Fibroblast of villous mesenchyme (primary cell): ENCODE results near the gene STRBP. TPM values are rescaled to one million over a fixed set of nuclear protein-coding genes. Genes with fewer than 3 reads are reported as not detected.

Experiments
- DNase-seq: peaks from one replicate; pipeline ENCODE4 v3.0.0-alpha.2; 2010; ENCODE audit warnings: low read depth
- H3K4me3 ChIP-seq: 2 replicates; pipeline ENCODE4 v1.5.1; 2011; ENCODE audit warnings: low read depth, mild to moderate bottlenecking, low read length
- CTCF ChIP-seq: IDR thresholded peaks from 2 replicates; pipeline ENCODE4 v1.5.1; 2012; ENCODE audit warnings: low read depth, mild to moderate bottlenecking, low read length; ENCODE audit not compliant: insufficient read depth
- total RNA-seq: library from RNA; depleted of rRNA; stranded (reverse); fragments of >200 nt; gene quantifications from 2 replicates; pipeline ENCODE4 v1.2.3, GENCODE V29; 2012

STRBP gene
- total RNA-seq, 1 donor: 4.3 TPM

- no peak for TF ChIP-seq CTCF
- H3K4me3 ChIP-seq: no peak overlapping the region
- DNase-seq: no peak
These were observed 33.5 kb downstream of the STRBP start for GRCh38 chr9:123234853-123235252.

DNA sequence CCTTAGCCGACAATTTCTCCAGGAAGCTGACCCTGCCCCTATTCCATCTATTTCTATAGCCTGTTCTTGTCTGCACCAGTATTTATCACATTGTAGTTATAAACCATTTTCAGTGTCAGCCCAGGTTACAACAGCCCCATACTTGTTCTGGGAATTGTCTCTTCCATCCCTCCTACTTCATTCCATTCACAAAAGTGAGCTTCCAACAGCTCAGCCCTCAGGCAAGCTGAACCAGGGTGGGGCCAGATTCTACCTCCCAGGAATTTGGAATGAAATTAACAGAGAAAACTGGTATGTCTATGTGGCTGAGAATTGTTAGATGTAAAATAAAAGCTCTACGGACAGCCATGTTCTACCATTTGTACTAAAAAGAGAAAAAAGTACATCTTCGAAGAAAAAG is 36.1 kb downstream of the STRBP start:
- H3K4me3 ChIP-seq: no peak overlapping the region
- TF ChIP-seq CTCF: no peak
- DNase-seq: no peak

DNA sequence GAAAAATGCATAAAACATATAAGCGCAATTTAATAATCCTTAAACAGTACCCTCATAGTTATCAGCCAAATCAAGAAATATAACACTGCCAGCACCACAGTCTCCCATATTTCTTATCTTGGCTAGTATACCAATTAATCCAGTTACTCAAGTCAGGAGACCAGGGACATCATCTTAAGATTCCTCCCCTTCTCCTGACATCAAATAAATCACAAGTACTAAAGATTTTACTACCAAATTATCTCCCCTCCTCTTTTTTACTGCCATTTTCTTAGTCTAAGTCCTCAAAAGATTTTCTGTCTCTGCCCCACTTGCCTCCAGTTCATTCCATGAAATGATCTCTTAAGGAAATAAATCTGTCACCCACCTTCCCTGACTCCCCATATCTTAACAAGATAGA is 37.0 kb downstream of the STRBP start:
- H3K4me3 ChIP-seq: no peak overlapping the region
- no peak for DNase-seq
- TF ChIP-seq CTCF: no peak

GRCh38 chr9:123228967-123229366 is 39.4 kb downstream of the STRBP start:
- TF ChIP-seq CTCF: no peak
- H3K4me3 ChIP-seq: no peak overlapping the region
- no peak for DNase-seq

DNA sequence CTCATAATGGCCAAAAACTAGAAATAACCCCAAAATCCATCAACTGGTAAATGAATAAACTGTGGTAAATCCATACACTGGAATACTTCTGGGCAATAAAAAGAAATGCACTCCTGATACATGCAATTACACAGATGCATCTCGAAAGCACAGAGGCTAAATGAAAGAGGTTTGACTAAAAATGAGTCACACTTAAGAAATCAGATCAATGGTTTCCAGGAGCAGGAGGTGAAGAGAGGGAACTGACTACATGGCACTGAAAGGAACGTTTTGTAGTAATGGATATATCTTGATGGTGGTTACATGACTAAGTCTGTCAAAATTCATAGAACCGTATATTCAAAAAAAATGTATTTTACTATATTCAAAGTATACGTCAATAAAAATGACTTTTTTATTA is 42.4 kb downstream of the STRBP start:
- H3K4me3 ChIP-seq: no peak overlapping the region
- DNase-seq: no peak
- no peak for TF ChIP-seq CTCF

DNA sequence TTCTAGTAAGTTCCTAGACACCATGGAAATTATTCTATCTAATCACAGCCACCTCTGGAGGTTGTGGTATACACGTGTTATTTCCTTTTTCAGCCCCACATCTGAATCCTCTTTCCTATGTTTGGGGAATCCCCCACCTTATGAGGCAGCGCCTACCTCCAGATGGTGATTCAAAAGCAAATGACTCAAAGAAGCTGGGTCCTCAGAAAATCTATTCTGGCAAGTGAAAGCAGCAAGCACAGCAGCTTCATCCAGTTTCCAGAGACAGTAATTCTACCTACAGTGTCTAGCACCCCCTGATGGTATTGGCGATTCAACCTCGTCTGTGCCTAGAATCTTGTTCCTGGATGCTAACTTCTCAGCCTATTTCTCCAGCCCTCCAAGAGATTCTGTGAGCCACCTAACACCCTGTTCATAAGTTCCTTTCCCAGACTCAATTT is 43.0 kb downstream of the STRBP start:
- DNase-seq: peak; percentile 71
- TF ChIP-seq CTCF: peak; percentile 69
- no peak overlapping the region for H3K4me3 ChIP-seq

- H3K4me3 ChIP-seq: no peak overlapping the region
- DNase-seq: no peak
- no peak for TF ChIP-seq CTCF
These were observed 48.3 kb downstream of the STRBP start for GRCh38 chr9:123220127-123220526.
